ENCODE measurements around the gene MLC1.
A peak's percentile ranks its signal among the peaks of the same experiment; 100 is the strongest.

Gene MLC1

DNA sequence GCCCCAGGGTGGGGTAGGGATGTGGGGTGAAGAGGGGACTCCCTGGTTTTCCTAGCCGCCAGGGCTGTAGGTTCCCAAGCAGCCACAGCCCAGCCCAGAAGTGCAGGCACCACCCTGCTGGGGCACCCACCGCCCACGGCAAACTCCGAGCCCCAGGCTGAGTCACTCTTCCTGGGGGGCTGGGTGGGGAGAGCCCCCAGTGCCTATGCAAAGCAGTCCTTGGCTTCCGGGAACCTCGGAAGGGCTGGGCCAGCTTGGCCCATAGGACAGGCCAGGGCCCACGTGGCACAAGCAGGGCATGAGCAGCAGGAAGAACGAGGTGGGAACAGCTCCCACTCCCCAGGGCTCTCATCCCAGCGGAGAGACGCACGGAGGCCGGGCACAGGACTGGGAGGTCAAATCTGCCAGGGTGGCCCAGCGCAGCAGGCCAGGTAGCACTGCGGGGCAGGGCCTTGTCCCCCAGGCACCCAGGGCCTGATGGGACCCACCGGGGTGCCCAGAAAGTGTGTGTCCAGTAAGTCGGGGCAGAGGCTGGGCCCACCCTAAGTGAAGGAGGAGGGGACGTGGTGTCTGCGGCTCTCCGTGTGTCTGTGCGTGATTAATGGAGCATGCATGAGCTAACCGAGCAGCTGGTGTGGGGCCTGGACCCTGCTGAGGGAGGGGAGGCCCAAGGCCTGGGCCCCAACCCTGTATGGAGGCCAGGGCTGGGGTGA lies 68.1 kb downstream of the MLC1 start:
- no peak for DNase-seq

GRCh38 chr22:50016308-50016987 lies 68.8 kb downstream of the MLC1 start:
- no peak for DNase-seq

DNA sequence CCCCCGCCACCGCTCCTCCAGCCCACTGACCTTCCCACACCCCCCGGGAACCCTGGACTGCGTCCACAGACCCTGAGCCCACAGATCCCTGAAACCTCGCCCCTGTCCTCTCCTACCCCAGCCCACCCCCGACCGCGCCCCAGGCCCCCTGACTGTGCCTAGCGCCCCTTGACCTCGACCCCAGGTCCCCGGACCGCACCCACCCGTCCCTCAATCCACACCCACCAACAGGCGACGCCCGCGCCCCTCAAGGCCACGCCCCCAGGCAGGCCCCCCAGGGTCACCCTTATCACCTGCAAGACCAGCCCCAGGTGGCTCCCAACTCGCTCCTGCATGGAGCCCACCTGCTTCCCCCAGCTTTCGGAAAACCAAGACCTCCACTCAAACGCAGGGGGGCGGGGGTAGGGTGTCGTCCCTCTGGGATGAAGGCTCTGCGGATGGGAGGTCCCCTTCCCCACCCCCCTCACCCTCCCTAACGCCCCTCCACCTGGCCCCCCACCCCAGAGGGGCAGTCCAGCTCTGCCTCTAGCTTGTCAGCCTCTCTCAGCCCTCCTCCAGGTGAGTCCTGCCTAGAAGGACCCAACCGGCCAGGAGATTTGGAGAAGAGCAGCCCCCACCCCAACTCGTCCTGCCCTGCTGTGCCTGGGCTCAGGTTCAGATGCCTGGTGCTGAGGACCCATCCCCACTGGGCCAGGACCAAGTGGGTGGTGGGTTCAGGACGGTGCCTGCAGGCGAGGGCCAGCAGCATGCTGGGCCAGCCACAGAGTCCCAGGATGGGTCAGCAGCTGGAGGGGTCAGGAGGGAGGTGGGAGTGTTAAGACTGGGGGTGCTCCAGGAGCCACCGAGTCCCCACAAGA lies 69.5 kb downstream of the MLC1 start:
- no peak for DNase-seq

DNA sequence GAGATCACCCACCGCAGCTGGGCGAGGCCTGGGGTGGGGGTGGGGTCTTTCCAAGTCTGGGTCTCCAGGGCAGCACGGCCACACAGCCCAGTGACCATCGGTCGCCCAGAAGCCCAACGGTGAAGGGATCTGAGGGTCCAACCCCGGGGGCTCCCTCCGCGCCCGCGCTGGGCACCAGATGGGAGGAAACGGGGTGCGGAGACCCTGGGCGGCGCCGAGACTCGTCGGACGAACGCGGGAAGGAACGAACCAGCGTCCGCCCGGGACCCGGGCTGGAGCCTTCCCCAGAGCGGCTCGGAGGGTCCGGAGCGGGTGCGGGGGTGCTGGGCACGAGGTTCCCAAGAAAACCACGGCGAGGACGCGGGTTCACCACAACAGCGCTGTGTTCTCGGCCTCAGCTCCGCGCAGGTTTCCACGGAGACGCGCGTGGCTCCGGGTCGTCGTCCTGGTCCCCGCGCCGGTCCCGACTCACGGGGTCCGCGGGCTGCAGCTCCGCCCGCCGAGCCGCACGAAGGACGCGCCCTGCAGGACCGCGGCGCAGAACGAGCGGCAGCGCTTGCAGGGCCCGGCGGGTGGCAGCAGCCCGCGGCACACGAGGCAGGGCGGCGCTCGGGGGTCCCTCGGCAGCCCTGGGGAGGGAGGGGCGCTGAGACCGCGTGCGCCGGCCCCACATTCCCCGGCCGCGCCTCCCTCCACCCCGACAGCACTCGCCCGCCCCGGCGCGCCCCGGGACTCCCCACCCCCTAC lies 70.4 kb downstream of the MLC1 start:
- peak in 1 of 56 donors; percentile 27 for DNase-seq

DNA sequence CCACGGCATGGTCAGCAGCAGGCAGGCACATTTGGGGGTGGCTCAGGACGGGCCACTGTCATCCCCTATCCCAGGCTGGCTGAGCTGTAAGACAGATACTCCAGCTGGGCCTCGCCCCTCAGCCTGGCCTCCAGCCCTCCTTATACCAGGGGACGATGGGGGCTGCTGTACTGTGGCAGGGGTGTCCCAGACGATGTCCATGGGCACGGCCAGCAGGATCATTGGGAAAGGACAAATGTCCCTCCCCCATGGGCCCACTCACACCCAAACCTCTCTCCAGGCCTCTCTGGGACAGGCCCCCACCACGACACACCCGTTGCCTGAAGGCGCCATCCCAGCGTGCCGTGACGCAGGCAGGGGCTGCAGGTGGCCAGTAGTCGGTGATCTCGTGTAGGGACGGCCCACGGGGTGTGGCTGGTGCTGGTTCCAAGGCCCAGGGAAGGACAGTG lies 71.1 kb downstream of the MLC1 start:
- DNase-seq, result no peak

DNA sequence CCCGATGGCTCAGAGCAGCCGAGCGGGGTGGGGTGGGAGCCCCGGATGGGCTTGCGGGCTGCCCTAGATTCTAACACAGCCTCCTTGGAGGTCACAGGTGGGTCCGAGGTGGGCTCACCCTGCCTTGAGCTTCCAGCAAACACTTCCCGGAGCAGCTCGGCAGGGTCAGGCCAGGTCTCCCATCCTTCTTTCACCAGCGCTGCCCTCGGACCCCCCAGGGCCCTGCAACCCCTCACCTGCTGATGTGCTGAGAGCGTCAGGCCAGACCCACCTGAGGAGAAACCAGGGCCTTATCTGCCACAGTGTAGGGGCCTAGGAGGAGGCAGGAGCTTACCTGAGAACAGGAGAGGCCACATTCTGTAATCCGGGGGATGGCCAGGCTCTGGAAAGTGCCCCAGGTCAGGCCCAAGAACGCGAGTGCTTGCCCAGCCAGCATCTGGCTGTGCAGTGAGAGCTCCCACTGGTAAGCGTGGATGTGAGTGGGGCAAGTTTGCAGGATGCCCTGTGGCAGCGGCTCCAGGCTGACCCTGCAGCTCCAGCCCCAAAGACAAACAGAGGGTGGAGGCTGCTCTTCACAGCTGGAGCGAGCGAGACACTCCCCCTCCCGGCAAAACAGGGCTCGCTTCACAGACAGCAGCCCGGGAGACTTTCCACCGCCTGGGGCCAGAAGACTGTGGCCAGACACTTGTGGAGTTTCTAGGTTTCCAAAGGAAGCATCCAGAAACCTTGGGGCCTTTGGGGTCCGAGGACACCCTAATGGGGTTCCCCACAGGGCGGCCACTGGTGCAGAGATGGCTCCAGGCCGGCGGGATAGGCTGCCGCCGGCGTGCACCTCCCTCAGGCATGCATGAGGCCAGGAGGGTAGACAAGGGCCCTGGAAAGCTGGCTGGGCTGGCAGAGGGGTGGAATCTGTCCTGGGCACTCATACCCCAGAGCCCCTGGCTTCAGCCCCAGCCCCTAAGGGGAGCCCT lies 72.7 kb downstream of the MLC1 start, which contains the start of gene IL17REL:
TSS of gene IL17REL (minus strand) at position 555 of the 971 bp plus-strand sequence. CDS start at position 436, 119 bp downstream.
- peak in 1 of 56 donors; percentile 6 for DNase-seq

GRCh38 chr22:50011447-50012210 lies 73.6 kb downstream of the MLC1 start:
- no peak for DNase-seq

GRCh38 chr22:50010676-50011446 lies 74.4 kb downstream of the MLC1 start:
- DNase-seq, result no peak

GRCh38 chr22:50009765-50010675 lies 75.2 kb downstream of the MLC1 start:
- no peak for DNase-seq

Measured in nucleus accumbens (tissue), 56 donors.